ENCODE data around the gene NCOA5.
A peak's percentile ranks its signal among the peaks of the same experiment; 100 is the strongest.

NCOA5 gene

GRCh38 chr20:46023148-46023484 lies 66.6 kb downstream of the NCOA5 start:
- H3K4me3 ChIP-seq (ENCODE audit: low read depth, low read length) = no peak overlapping the region
- TF ChIP-seq, protein P1, sequence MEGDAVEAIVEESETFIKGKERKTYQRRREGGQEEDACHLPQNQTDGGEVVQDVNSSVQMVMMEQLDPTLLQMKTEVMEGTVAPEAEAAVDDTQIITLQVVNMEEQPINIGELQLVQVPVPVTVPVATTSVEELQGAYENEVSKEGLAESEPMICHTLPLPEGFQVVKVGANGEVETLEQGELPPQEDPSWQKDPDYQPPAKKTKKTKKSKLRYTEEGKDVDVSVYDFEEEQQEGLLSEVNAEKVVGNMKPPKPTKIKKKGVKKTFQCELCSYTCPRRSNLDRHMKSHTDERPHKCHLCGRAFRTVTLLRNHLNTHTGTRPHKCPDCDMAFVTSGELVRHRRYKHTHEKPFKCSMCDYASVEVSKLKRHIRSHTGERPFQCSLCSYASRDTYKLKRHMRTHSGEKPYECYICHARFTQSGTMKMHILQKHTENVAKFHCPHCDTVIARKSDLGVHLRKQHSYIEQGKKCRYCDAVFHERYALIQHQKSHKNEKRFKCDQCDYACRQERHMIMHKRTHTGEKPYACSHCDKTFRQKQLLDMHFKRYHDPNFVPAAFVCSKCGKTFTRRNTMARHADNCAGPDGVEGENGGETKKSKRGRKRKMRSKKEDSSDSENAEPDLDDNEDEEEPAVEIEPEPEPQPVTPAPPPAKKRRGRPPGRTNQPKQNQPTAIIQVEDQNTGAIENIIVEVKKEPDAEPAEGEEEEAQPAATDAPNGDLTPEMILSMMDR (IDR thresholded peaks at IDR 0.05; ENCODE audit: borderline replicate concordance, insufficient read depth, low read depth, low read length) = no peak

DNA sequence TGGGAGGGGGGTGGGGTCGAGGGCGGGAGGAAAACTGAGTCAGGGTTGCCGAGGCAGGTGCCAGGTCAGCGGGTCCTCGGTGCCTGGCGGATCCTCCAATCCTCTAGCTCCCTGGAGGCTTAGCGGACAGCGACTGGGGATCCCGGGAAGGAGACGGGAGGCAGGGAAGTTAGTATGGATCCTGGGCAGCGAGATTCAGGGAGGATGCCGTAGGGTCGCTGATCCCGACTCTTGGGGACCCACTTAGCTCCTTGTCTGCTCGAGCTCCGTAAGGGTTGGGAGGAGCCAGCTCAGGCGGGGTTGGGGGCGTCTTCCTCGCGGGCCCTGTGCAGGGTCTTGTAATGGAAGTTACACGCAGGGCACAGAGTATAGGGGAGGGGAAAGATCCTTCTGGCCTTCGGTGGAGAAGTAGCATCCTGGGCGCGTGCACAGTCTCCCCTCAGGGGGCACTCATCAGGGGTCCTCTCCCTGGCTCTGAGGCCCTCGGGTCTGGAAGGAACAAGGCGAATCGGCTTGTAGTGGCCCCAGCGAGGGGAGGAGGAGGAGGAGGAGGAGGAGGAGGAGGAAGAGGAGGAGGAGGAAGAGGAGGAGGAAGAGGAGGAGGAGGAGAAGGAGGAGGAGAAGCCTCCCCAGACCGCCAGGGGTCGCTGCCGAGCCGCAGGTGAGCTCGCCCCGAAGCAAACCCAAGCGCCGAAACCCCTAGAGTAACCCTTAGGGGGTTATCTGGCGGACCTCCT lies 67.2 kb downstream of the NCOA5 start:
- TF ChIP-seq, protein P1 (IDR thresholded peaks at IDR 0.05; ENCODE audit: borderline replicate concordance, insufficient read depth, low read depth, low read length) = peak; percentile 92

DNA sequence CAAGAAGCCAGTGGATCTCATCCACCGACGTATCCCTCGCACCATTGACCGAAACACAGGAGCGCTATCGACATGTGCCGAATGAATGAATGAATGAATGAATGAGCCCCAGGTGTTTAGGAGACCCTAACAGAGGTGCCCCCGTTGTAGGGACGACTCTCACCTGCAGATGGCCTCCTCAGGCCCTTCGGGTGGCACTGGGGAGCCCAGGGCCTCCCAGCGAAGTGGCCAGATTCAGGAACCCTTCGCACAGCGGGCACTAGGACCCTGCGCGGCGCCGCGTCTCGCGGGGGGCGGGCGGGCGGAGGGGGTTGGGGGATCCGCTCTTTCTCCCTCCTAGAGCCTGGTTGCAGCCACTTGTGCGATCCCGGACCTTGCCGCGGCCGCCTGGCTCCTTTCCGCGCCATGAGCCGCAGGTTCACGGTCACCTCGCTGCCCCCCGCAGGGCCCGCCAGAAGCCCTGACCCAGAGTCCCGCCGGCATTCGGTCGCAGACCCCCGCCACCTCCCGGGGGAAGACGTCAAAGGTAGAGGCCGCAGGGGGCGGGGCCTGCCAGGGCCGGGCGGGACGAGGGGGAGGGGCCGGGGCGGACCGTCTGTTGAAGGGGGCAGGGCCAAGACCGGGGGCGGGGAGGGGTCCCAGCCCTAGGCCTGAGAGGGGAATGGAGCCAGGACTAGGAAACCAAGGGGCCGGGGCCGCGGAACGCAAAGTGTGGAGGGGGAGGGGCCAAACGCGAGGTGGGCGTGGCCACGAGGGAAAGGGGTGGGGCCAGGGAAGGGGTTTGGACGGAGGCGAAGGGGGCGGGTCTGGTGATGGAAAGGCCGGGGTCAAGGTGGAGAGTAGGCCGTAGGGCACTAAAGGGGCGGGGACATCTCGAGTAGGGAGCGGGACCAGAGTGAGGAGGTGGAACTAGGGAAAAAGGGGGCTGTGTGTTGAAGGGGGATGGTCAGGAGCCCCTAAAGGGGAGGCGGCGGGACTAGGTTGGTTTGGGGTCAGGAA lies 68.1 kb downstream of the NCOA5 start:
- H3K4me3 ChIP-seq (ENCODE audit: low read depth, low read length) = peak overlapping the region; percentile 41
- TF ChIP-seq, protein P1 (IDR thresholded peaks at IDR 0.05; ENCODE audit: borderline replicate concordance, insufficient read depth, low read depth, low read length) = 0 out of 2 replicates have a peak, but pooled peaks have one; percentile 4

More for the DNA sequence above, 67.2 kb downstream of the NCOA5 start:
- peak overlapping the region; percentile 3 for H3K4me3 ChIP-seq (ENCODE audit: low read depth, low read length)

- TF ChIP-seq, protein P1 (IDR thresholded peaks at IDR 0.05; ENCODE audit: borderline replicate concordance, insufficient read depth, low read depth, low read length) = no peak
- H3K4me3 ChIP-seq (ENCODE audit: low read depth, low read length) = no peak overlapping the region
Observed at GRCh38 chr20:46020555-46020954, 69.2 kb downstream of the NCOA5 start.

DNA sequence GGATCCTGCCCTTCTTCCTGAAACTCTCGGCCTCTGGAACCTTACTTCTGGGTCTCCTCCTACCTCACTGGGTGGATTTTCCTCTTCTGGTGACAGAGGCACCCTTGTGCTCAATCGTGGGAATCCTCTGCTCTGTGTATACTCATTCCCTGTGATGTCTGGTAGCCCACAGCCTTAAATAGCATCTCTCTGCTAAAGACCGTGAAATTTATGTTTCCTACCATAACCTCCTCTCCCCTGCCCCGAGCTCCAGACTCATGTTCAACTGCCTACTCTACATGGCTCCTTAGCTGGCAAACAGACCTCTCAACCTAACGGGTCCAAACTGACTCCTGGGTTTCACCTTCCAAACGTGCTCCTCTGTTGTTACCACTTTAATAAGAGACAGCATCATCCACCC lies 71.2 kb downstream of the NCOA5 start:
- H3K4me3 ChIP-seq (ENCODE audit: low read depth, low read length) = no peak overlapping the region
- TF ChIP-seq, protein P1 (IDR thresholded peaks at IDR 0.05; ENCODE audit: borderline replicate concordance, insufficient read depth, low read depth, low read length) = no peak

- TF ChIP-seq, protein P1 (IDR thresholded peaks at IDR 0.05; ENCODE audit: borderline replicate concordance, insufficient read depth, low read depth, low read length) = no peak
Observed at GRCh38 chr20:46018112-46018511, 71.7 kb downstream of the NCOA5 start.

More at GRCh38 chr20:46018112-46018511, 71.7 kb downstream of the NCOA5 start:
- no peak overlapping the region for H3K4me3 ChIP-seq (ENCODE audit: low read depth, low read length)
